Stomach (tissue), 9 donors: ENCODE data around the gene ARHGAP15. TPM values are rescaled to one million over a fixed set of nuclear protein-coding genes. Genes with fewer than 3 reads are reported as not detected.

Source experiments
- DNase-seq, 2 donors: peaks; one replicate each; pipeline versions ENCODE4 v3.0.0 to v3.0.0-alpha.2; 2013 to 2019
- H3K27ac ChIP-seq, 5 donors: fragments of 200-600 bp in 4 of 5; sonication (generic) in 4 of 5; one replicate each; pipeline ENCODE4 v1.5.1; 2013 to 2019; ENCODE audit warnings: mild to moderate bottlenecking in 1 of 5, moderate library complexity in 1 of 5
- H3K27me3 ChIP-seq, 3 donors: fragments of 200-600 bp; sonication (generic); one replicate each; pipeline ENCODE4 v1.5.1; 2017 to 2019; ENCODE audit warnings: mixed run types in 1 of 3
- H3K36me3 ChIP-seq, 4 donors: fragments of 200-600 bp; sonication (generic); 1 replicate in 3 of 4; 2 replicates in 1 of 4; pipeline ENCODE4 v1.5.1; 2016 to 2019
- H3K4me1 ChIP-seq, 4 donors: fragments of 200-600 bp; sonication (generic); one replicate each; pipeline ENCODE4 v1.5.1; 2016 to 2019
- H3K4me3 ChIP-seq, 4 donors: fragments of 200-600 bp; sonication (generic) in 3 of 4; one replicate each; pipeline ENCODE4 v1.5.1; 2016 to 2019; ENCODE audit warnings: mild to moderate bottlenecking in 1 of 4
- H3K9me3 ChIP-seq, 4 donors: fragments of 200-600 bp; sonication (generic); one replicate each; pipeline ENCODE4 v1.5.1; 2016 to 2019
- EP300 ChIP-seq: sonication (generic); formaldehyde crosslinking; IDR thresholded peaks from one replicate; pipeline ENCODE4 v1.6.1; 2017; ENCODE audit warnings: antibody characterized with exemption
- POLR2A ChIP-seq, 4 donors: fragments of 450-650 bp; IDR thresholded peaks; one replicate each; pipeline ENCODE4 v1.6.1; 2016; ENCODE audit warnings: antibody characterized with exemption in 4 of 4, control low read depth in 2 of 4, mild to moderate bottlenecking in 1 of 4, moderate library complexity in 1 of 4
- POLR2AphosphoS5 ChIP-seq, 3 donors: sonication (generic); formaldehyde crosslinking; IDR thresholded peaks; one replicate each; pipeline ENCODE4 v1.6.1; 2016; ENCODE audit warnings: antibody characterized with exemption in 3 of 3
- WGBS, 5 donors: extraction: QIAGEN DNeasy Blood & Tissue Kit in 3 of 5; methylation state at CpG; one replicate each; pipeline versions ENCODE4 v1.1.5 to v1.1.7; 2013 to 2018; 5-methylcytosine and 5-hydroxymethylcytosine counted together
- intact Hi-C: fragments of 100-400 bp; cut with DNase I; formaldehyde crosslinking; loops from one replicate; pipeline ENCODE4 v1.15.1; 2023; ENCODE audit warnings: low total_unique reads
- polyA plus RNA-seq, 3 donors: library from polyadenylated mRNA; stranded (reverse); fragments of 200-250 nt; gene quantifications; one replicate each; pipeline ENCODE4 v1.2.3, GENCODE V29; 2013
- total RNA-seq, 5 donors: library from RNA; depleted of rRNA; stranded (reverse); fragments of >200 nt; gene quantifications; one replicate each; pipeline versions ENCODE4 v1.1.0 to v1.2.3, GENCODE V29; 2014 to 2016
- TF ChIP-seq, protein P1 (sequence below), 7 experiments: fragments of 450-650 bp in 4 of 7; fragments of 200-600 bp in 3 of 7; sonication (generic) in 3 of 7; IDR thresholded peaks; one replicate each; pipeline ENCODE4 v1.5.1; 2016 to 2019; ENCODE audit warnings: antibody characterized with exemption in 7 of 7, control low read depth in 2 of 7, mild to moderate bottlenecking in 1 of 7
- donor health status: healthy with polysubstance abuse.
- donor health status: Bipolar disorder and iron deficiency.
- donor health status: healthy.

Gene ARHGAP15
- total and polyA plus RNA-seq, 8 donors, result 1.8 to 66.3 (median 6.8) TPM; not detected in 1

DNA sequence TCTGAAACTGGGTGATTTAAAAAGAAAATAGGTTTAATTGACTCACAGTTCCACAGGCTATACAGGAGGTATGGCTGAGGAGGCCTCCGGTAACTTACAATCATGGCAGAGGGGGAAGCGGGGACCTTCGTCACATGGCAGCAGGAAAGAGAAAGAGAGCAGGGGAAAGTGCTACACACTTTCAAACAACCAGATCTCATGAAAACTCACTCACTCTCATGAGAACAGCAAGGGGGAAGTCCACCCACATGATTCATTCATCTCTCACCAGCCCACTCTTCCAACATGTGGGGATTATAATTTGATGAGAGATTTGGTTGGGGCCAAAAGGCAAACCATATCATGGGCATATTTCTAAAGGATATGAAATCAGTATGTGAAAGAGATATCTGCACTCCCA, 12.0 kb upstream of the ARHGAP15 start:
- Histone ChIP-seq H3K4me1 (no peaks in the 10 kb centered on the region), H3K4me3 (no peak overlapping the region), H3K9me3 (no peaks in the 10 kb centered on the region), H3K36me3 (no peaks in the 10 kb centered on the region), H3K27me3 (no peaks in the 10 kb centered on the region), H3K27ac (no peak overlapping the region)
- WGBS, 5 donors, result 95 to 98% (median 95%) methylated on average over 3 of the region's 3 CpGs
- DNase-seq, result no peak
- TF ChIP-seq, protein P1, sequence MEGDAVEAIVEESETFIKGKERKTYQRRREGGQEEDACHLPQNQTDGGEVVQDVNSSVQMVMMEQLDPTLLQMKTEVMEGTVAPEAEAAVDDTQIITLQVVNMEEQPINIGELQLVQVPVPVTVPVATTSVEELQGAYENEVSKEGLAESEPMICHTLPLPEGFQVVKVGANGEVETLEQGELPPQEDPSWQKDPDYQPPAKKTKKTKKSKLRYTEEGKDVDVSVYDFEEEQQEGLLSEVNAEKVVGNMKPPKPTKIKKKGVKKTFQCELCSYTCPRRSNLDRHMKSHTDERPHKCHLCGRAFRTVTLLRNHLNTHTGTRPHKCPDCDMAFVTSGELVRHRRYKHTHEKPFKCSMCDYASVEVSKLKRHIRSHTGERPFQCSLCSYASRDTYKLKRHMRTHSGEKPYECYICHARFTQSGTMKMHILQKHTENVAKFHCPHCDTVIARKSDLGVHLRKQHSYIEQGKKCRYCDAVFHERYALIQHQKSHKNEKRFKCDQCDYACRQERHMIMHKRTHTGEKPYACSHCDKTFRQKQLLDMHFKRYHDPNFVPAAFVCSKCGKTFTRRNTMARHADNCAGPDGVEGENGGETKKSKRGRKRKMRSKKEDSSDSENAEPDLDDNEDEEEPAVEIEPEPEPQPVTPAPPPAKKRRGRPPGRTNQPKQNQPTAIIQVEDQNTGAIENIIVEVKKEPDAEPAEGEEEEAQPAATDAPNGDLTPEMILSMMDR (IDR thresholded peaks at IDR 0.05), result no peak
- TF ChIP-seq EP300 (no peak), POLR2AphosphoS5 (IDR thresholded peaks at IDR 0.05) (no peak), POLR2A (IDR thresholded peaks at IDR 0.05) (no peak)
- intact Hi-C loops, result no loop called here

DNA sequence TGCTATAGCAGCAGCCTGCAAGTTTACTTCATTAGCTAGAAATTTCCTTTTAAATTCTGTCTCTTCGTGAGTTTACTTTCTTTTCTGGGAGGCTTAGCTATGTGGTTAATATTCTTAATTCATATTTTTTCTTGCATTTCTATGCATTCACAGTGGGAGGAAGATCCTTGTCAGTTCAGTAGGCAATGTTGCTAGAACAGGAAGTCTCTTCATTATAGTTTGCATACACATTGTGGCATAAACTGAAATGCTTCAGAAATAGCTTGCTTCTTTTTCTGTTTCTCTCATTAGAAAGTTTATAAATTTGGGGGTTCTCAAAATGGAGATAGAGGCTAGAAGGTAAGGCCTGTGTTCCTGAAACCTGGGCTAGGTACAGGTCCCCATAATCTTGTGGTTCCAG, 8.1 kb upstream of the ARHGAP15 start:
- no peak overlapping the region for H3K27ac ChIP-seq
- TF ChIP-seq, protein P1 (IDR thresholded peaks at IDR 0.05), result no peak
- no peak for TF ChIP-seq EP300
- TF ChIP-seq POLR2A (IDR thresholded peaks at IDR 0.05), result no peak
- no peak for TF ChIP-seq POLR2AphosphoS5 (IDR thresholded peaks at IDR 0.05)
- no peaks in the 10 kb centered on the region for H3K36me3 ChIP-seq
- DNase-seq, result no peak
- no peaks in the 10 kb centered on the region for H3K9me3 ChIP-seq
- intact Hi-C loops, result no loop called here
- H3K4me3 ChIP-seq, result no peak overlapping the region
- no peaks in the 10 kb centered on the region for H3K27me3 ChIP-seq
- no peaks in the 10 kb centered on the region for H3K4me1 ChIP-seq
- WGBS, 5 donors, result 71 to 88% (median 79%) methylated on average over 1 of the region's 1 CpG

DNA sequence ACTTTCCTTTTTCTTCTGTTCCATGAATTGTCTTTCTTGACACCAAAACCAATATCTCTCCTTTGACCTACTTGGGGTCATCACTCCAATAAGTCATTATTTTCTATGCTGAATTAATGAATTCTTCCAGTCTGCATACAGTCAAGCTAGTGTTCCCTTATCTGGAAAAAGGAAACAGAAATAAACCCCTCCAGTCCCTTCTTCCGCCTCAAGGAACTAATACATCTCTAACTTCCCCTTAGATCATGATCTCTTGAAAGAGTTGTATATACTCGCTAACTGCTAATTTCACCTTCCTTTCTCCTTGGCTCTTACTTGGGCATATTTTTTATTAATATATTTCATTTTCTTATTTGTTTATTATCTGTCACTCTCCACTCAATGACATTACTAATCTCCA, 7.3 kb upstream of the ARHGAP15 start:
- intact Hi-C loops, result no loop called here

DNA sequence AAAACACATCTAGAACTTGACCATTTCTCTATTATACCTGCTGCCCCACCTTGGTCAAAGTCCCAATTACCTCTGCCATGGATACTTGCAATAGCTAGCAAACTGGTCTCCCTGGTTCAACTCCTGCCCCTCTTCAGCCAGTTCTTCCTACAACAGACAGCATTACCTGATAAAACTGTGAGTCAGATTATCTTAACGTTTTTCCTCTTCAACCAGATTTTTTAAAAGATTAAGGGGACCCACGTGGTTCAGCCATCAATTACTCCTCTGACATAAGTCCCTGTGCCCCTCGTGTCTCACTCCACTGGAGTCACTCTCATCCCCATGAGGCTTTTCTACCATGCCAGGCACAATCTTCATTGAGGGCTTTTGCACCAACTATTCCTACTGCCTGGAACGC, 5.3 kb upstream of the ARHGAP15 start:
- no peaks in the 10 kb centered on the region for H3K9me3 ChIP-seq
- no peaks in the 10 kb centered on the region for H3K27me3 ChIP-seq
- 38 to 53% (median 41%) methylated on average over 4 of the region's 4 CpGs for WGBS, 5 donors
- TF ChIP-seq POLR2AphosphoS5 (IDR thresholded peaks at IDR 0.05) (no peak), EP300 (no peak), POLR2A (IDR thresholded peaks at IDR 0.05) (no peak)
- TF ChIP-seq, protein P1 (IDR thresholded peaks at IDR 0.05), result no peak
- intact Hi-C loops, result no loop called here
- H3K4me3 ChIP-seq, result no peak overlapping the region
- H3K36me3 ChIP-seq, result no peaks in the 10 kb centered on the region
- no peak overlapping the region for H3K27ac ChIP-seq
- H3K4me1 ChIP-seq, result no peaks in the 10 kb centered on the region
- DNase-seq, result no peak

More for the DNA sequence above, 7.3 kb upstream of the ARHGAP15 start:
- whole genome bisulfite sequencing, 5 donors, result 83 to 93% (median 90%) methylated on average over 2 of the region's 2 CpGs
- Histone ChIP-seq H3K27ac (no peak overlapping the region), H3K36me3 (no peaks in the 10 kb centered on the region), H3K27me3 (no peaks in the 10 kb centered on the region), H3K4me1 (no peaks in the 10 kb centered on the region), H3K9me3 (no peaks in the 10 kb centered on the region), H3K4me3 (no peak overlapping the region)
- TF ChIP-seq POLR2A (IDR thresholded peaks at IDR 0.05), result no peak
- TF ChIP-seq, protein P1 (IDR thresholded peaks at IDR 0.05), result no peak
- TF ChIP-seq EP300, result no peak
- no peak for TF ChIP-seq POLR2AphosphoS5 (IDR thresholded peaks at IDR 0.05)
- no peak for DNase-seq
